Fibroblast of skin of abdomen (primary cell): ENCODE data around the gene PLXNA2.

Experiments
- DNase-seq: peaks from one replicate; pipeline ENCODE4 v3.0.0-alpha.2; 2013

PLXNA2 gene

GRCh38 chr1:208268541-208269337 lies 24.6 kb upstream of the PLXNA2 start:
- DNase-seq = no peak

- no peak for DNase-seq
Observed at GRCh38 chr1:208265525-208265924, 21.3 kb upstream of the PLXNA2 start.

- no peak for DNase-seq
Observed at GRCh38 chr1:208265122-208265469, 20.9 kb upstream of the PLXNA2 start.

- peak; percentile 46 for DNase-seq
Observed at GRCh38 chr1:208264469-208265121, 20.4 kb upstream of the PLXNA2 start.

GRCh38 chr1:208261874-208262273 lies 17.7 kb upstream of the PLXNA2 start:
- DNase-seq = no peak

GRCh38 chr1:208258277-208258676 lies 14.1 kb upstream of the PLXNA2 start:
- no peak for DNase-seq

GRCh38 chr1:208257351-208257750 lies 13.2 kb upstream of the PLXNA2 start:
- no peak for DNase-seq

GRCh38 chr1:208256556-208256955 lies 12.4 kb upstream of the PLXNA2 start:
- no peak for DNase-seq

- DNase-seq = no peak
Observed at GRCh38 chr1:208256091-208256490, 11.9 kb upstream of the PLXNA2 start.

- DNase-seq = peak; percentile 85
Observed at GRCh38 chr1:208254862-208255261, 10.7 kb upstream of the PLXNA2 start.

GRCh38 chr1:208254376-208254775 lies 10.2 kb upstream of the PLXNA2 start:
- peak; percentile 71 for DNase-seq

- no peak for DNase-seq
Observed at GRCh38 chr1:208252836-208253576, 8.8 kb upstream of the PLXNA2 start.

- peak; percentile 51 for DNase-seq
Observed at GRCh38 chr1:208251911-208252835, 8.0 kb upstream of the PLXNA2 start.

GRCh38 chr1:208251015-208251414 lies 6.8 kb upstream of the PLXNA2 start:
- DNase-seq = no peak

GRCh38 chr1:208250613-208251012 lies 6.4 kb upstream of the PLXNA2 start:
- no peak for DNase-seq

- DNase-seq = no peak
Observed at GRCh38 chr1:208248991-208249696, 5.0 kb upstream of the PLXNA2 start.

- DNase-seq = no peak
Observed at GRCh38 chr1:208248307-208248801, 4.2 kb upstream of the PLXNA2 start.

GRCh38 chr1:208247696-208248095 lies 3.5 kb upstream of the PLXNA2 start:
- DNase-seq = no peak

- peak; percentile 89 for DNase-seq
Observed at GRCh38 chr1:208245185-208245705, 1.1 kb upstream of the PLXNA2 start.

- no peak for DNase-seq
Observed at GRCh38 chr1:208243527-208243966, 637 bp downstream of the PLXNA2 start.

- no peak for DNase-seq
Observed at GRCh38 chr1:208242941-208243526, 1.1 kb downstream of the PLXNA2 start.
